ENCODE results near the gene TUBGCP6.
A peak's percentile ranks its signal among the peaks of the same experiment; 100 is the strongest.

TUBGCP6 gene

DNA sequence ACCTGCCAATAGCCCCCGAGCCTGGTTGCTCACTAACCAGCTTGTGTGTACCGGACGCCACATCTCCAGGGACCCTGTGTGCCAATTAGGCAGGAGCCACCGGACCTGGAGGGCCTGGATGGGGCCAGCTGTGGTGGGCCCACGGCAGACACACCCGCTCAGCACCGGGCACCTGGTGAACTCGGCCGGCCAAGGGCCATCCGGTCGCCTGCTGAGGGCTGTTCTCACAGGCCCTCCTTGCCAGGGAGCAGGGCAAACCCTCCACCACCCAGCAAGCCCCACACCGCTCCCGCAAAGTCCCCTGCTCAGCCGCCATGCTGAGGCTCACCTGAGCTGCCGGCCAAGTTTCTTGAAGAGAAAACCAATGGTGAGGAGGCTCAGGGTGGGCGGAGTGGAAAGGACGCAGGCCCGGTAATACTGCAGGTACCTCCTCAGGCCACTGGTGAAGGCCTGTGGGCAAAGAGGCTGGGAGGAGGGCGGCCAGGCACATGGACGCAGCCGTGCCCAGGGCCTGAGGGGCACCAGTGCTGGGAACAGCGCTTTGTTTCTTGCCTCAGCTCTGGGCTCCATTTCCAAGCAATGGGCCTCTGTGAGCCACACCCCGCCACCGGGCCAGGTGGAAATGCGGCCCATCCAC lies 17.1 kb downstream of the TUBGCP6 start:
- no peak for ATAC-seq (ENCODE audit: low read depth)
- peak; percentile 46 for DNase-seq (ENCODE audit: low spot score)
- Histone ChIP-seq H3K9me3 (ENCODE audit: severe bottlenecking) (no peaks in the 10 kb centered on the region), H3K4me3 (ENCODE audit: severe bottlenecking) (no peak overlapping the region), H3K27me3 (ENCODE audit: insufficient read depth, poor library complexity, severe bottlenecking) (no peaks in the 10 kb centered on the region), H3K4me1 (ENCODE audit: insufficient read depth, poor library complexity, severe bottlenecking) (no peaks in the 10 kb centered on the region), H3K36me3 (ENCODE audit: low read depth) (peaks cover 22% of the 10 kb centered on the region), H3K27ac (ENCODE audit: poor library complexity, severe bottlenecking) (no peak overlapping the region)
- TF ChIP-seq, protein P1, sequence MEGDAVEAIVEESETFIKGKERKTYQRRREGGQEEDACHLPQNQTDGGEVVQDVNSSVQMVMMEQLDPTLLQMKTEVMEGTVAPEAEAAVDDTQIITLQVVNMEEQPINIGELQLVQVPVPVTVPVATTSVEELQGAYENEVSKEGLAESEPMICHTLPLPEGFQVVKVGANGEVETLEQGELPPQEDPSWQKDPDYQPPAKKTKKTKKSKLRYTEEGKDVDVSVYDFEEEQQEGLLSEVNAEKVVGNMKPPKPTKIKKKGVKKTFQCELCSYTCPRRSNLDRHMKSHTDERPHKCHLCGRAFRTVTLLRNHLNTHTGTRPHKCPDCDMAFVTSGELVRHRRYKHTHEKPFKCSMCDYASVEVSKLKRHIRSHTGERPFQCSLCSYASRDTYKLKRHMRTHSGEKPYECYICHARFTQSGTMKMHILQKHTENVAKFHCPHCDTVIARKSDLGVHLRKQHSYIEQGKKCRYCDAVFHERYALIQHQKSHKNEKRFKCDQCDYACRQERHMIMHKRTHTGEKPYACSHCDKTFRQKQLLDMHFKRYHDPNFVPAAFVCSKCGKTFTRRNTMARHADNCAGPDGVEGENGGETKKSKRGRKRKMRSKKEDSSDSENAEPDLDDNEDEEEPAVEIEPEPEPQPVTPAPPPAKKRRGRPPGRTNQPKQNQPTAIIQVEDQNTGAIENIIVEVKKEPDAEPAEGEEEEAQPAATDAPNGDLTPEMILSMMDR (IDR thresholded peaks at IDR 0.05; ENCODE audit: poor library complexity, severe bottlenecking): no peak

DNA sequence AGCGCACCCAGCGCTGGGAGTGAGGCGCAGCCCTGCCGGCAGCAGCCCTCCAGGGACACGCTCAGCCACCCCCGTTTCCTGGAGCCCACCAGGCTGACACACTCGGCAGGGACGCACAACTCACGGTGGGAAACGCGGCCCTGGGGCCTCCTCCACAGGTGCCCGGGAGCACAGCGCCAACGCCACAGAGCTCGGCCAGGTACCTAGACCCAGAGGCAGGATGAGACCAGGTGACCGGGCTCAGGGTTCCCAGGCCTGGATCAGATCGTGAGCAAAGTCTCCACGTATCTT lies 18.0 kb downstream of the TUBGCP6 start:
- ATAC-seq (ENCODE audit: low read depth): no peak
- Histone ChIP-seq H3K27ac (ENCODE audit: poor library complexity, severe bottlenecking) (no peak overlapping the region), H3K9me3 (ENCODE audit: severe bottlenecking) (no peaks in the 10 kb centered on the region), H3K36me3 (ENCODE audit: low read depth) (peaks cover 29% of the 10 kb centered on the region), H3K27me3 (ENCODE audit: insufficient read depth, poor library complexity, severe bottlenecking) (no peaks in the 10 kb centered on the region), H3K4me1 (ENCODE audit: insufficient read depth, poor library complexity, severe bottlenecking) (no peaks in the 10 kb centered on the region), H3K4me3 (ENCODE audit: severe bottlenecking) (no peak overlapping the region)
- DNase-seq (ENCODE audit: low spot score): peak; percentile 49
- TF ChIP-seq, protein P1 (IDR thresholded peaks at IDR 0.05; ENCODE audit: poor library complexity, severe bottlenecking): no peak

DNA sequence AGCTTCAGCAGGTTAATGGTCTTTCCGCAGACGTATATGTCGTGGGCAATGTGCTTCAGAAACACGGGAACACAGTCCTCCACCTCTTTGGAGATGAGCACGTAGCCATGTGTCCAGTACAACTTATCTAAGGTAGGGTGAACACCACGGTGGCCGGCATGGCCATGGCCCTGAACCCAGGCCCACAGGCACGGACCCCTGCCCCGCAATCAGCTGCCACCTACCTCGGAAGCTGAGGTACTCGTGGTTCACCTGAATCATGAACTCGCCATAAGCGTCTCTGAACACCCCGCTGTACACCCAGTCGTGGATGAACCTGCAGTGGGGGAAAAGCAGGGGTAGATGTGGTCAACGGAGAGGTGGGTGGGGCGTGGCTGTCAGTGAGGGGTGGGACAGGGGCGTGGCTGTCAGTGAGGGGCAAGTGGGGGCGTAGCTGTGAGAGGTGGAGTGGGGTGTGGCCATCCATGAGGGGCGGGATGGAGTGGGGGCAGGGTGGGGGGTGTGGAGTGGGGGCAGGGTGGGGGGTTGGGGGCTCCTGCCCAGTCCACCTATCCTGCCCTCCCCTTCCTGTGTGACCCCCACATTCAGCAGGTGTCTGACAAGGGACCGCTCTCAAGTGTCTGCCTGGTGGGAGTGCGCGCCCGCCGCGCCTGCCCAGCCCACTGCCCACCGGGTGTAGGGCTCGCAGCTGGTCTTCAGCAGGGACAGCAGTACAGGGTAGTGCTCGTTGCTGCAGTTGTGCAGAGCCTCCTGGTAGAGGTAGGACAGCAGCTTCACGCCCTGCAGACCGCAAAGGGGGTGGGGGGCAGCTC lies 18.6 kb downstream of the TUBGCP6 start:
- no peaks in the 10 kb centered on the region for H3K9me3 ChIP-seq (ENCODE audit: severe bottlenecking)
- ATAC-seq (ENCODE audit: low read depth) (no peak), DNase-seq (ENCODE audit: low spot score) (peak; percentile 52)
- TF ChIP-seq, protein P1 (IDR thresholded peaks at IDR 0.05; ENCODE audit: poor library complexity, severe bottlenecking): no peak
- no peaks in the 10 kb centered on the region for H3K4me1 ChIP-seq (ENCODE audit: insufficient read depth, poor library complexity, severe bottlenecking)
- peaks cover 33% of the 10 kb centered on the region for H3K36me3 ChIP-seq (ENCODE audit: low read depth)
- H3K27me3 ChIP-seq (ENCODE audit: insufficient read depth, poor library complexity, severe bottlenecking): no peaks in the 10 kb centered on the region
- H3K4me3 ChIP-seq (ENCODE audit: severe bottlenecking): no peak overlapping the region
- no peak overlapping the region for H3K27ac ChIP-seq (ENCODE audit: poor library complexity, severe bottlenecking)

DNA sequence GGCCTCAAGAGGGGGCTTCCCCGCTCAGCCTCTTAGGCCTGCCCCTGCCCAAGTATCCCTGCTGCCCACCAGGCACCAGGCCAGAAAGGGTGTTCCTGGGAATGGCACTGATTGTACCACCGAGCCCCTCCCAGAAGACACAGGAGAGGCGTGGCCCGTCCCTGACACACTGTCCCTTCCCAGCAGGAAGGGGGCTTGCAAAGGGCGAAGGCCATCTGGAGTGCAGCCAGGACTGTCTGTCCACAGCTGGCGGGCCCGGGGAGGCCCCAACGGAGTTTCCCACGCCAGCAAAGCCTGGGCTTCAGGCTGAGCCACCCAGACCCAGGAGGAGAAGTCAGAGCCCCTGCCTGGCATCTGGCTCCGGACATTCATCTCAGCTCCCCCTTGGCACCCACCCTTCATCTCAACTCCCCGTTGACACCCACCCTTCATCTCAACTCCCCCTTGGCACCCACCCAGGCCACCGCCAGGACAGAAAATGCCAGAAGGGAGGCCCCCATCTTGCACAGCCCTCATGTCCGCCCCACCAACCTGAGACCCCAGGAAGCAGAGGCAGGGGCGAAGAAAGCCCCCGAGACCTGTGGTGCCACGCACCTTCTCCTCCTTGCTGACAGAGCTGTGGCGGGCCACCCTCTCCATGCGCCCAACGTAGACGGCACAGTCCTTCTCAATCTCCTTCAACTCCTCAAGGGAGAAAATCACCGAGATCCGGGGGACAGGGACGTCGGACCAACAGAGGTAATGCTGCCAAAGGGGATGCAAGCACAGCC lies 19.4 kb downstream of the TUBGCP6 start:
- ATAC-seq (ENCODE audit: low read depth) (no peak), DNase-seq (ENCODE audit: low spot score) (peak; percentile 49)
- Histone ChIP-seq H3K36me3 (ENCODE audit: low read depth) (peaks cover 37% of the 10 kb centered on the region), H3K4me3 (ENCODE audit: severe bottlenecking) (no peak overlapping the region), H3K27me3 (ENCODE audit: insufficient read depth, poor library complexity, severe bottlenecking) (no peaks in the 10 kb centered on the region), H3K9me3 (ENCODE audit: severe bottlenecking) (no peaks in the 10 kb centered on the region), H3K27ac (ENCODE audit: poor library complexity, severe bottlenecking) (no peak overlapping the region), H3K4me1 (ENCODE audit: insufficient read depth, poor library complexity, severe bottlenecking) (no peaks in the 10 kb centered on the region)
- TF ChIP-seq, protein P1 (IDR thresholded peaks at IDR 0.05; ENCODE audit: poor library complexity, severe bottlenecking): no peak

Measured in RWPE2 (cell line).